Prostate gland (tissue), 2 donors: ENCODE measurements around the gene PTPN12. TPM values are rescaled to one million over a fixed set of nuclear protein-coding genes. Genes with fewer than 3 reads are reported as not detected.

Experiments
- DNase-seq: peaks from one replicate; pipeline ENCODE4 v3.0.0-alpha.2; 2019; ENCODE audit warnings: low spot score
- H3K27ac ChIP-seq, 2 donors: fragments of 200-600 bp; sonication (generic); 2 replicates each; pipeline ENCODE4 v1.5.1; 2017 to 2019
- H3K27me3 ChIP-seq: fragments of 200-600 bp; sonication (generic); replicated peaks from 2 replicates; pipeline ENCODE4 v1.5.1; 2019; ENCODE audit not compliant: insufficient read depth
- H3K36me3 ChIP-seq, 2 donors: fragments of 200-600 bp; sonication (generic); 1 replicate in 1 of 2; 2 replicates in 1 of 2; pipeline versions ENCODE4 v1.5.1 to v1.8.1; 2017 to 2019
- H3K4me1 ChIP-seq: fragments of 200-600 bp; sonication (generic); replicated peaks from 2 replicates; pipeline ENCODE4 v1.5.1; 2019
- H3K4me3 ChIP-seq, 2 donors: fragments of 200-600 bp; sonication (generic); 2 replicates each; pipeline ENCODE4 v1.5.1; 2017 to 2019
- H3K9me3 ChIP-seq: fragments of 200-600 bp; sonication (generic); 2 replicates; pipeline ENCODE4 v1.5.1; 2017
- CTCF ChIP-seq, 4 experiments: fragments of 200-600 bp in 2 of 4; fragments of 450-650 bp in 2 of 4; sonication (generic) in 2 of 4; IDR thresholded peaks; 1 replicate in 3 of 4; 2 replicates in 1 of 4; pipeline ENCODE4 v1.5.1; 2016 to 2019; ENCODE audit warnings: antibody characterized with exemption in 4 of 4, mild to moderate bottlenecking in 2 of 4, moderate library complexity in 2 of 4
- POLR2A ChIP-seq: fragments of 450-650 bp; IDR thresholded peaks from one replicate; pipeline ENCODE4 v1.6.1; 2016; ENCODE audit warnings: antibody characterized with exemption, mild to moderate bottlenecking
- POLR2AphosphoS5 ChIP-seq: sonication (generic); formaldehyde crosslinking; IDR thresholded peaks from one replicate; pipeline ENCODE4 v1.6.1; 2017; ENCODE audit warnings: antibody characterized with exemption
- WGBS: methylation state at CpG from one replicate; pipeline ENCODE4 v1.1.5; 2018; 5-methylcytosine and 5-hydroxymethylcytosine counted together
- intact Hi-C: fragments of 100-400 bp; cut with DNase I; formaldehyde crosslinking; loops from one replicate; pipeline ENCODE4 v1.14.2; 2022
- total RNA-seq, 2 donors: library from RNA; depleted of rRNA; stranded (reverse); fragments of >200 nt; gene quantifications; one replicate each; pipeline ENCODE4 v1.1.0, GENCODE V29; 2016

The PTPN12 gene
- total RNA-seq, 2 donors from 2014 or later, result 28.0 to 63.6 TPM

GRCh38 chr7:77685233-77685632 is 148.1 kb downstream of the PTPN12 start:
- intact Hi-C loops, result no loop called here
- WGBS, result 17% methylated on average over 5 of the region's 5 CpGs
- H3K27ac ChIP-seq, result peak overlapping the region; percentile 52 to 61

GRCh38 chr7:77687100-77687746 is 150.1 kb downstream of the PTPN12 start:
- 85% methylated on average over 1 of the region's 1 CpG for WGBS
- intact Hi-C loops, result loop anchor here (2.0 kb wide), 1 partner anchor 148 kb away; no protein-coding TSS in a partner anchor
- Histone ChIP-seq H3K36me3 (no peaks in the 10 kb centered on the region), H3K9me3 (no peaks in the 10 kb centered on the region), H3K27ac (no peak overlapping the region), H3K27me3 (no peaks in the 10 kb centered on the region), H3K4me1 (no peaks in the 10 kb centered on the region), H3K4me3 (no peak overlapping the region)
- TF ChIP-seq POLR2AphosphoS5, result no peak
- TF ChIP-seq CTCF (IDR thresholded peaks at IDR 0.05), result no peak
- TF ChIP-seq POLR2A, result no peak
- no peak for DNase-seq

More at GRCh38 chr7:77685233-77685632, 148.1 kb downstream of the PTPN12 start:
- Histone ChIP-seq H3K4me1 (no peaks in the 10 kb centered on the region), H3K9me3 (no peaks in the 10 kb centered on the region), H3K27me3 (no peaks in the 10 kb centered on the region), H3K4me3 (no peak overlapping the region), H3K36me3 (no peaks in the 10 kb centered on the region)
- TF ChIP-seq POLR2A (peak; percentile 31), POLR2AphosphoS5 (peak; percentile 99), CTCF (IDR thresholded peaks at IDR 0.05) (peak in 2 of 4 experiments; percentile 35 to 40)
- DNase-seq, result peak; percentile 86

GRCh38 chr7:77687747-77688144 is 150.7 kb downstream of the PTPN12 start:
- 91% methylated on average over 1 of the region's 1 CpG for WGBS
- Histone ChIP-seq H3K9me3 (no peaks in the 10 kb centered on the region), H3K27ac (no peak overlapping the region), H3K4me3 (no peak overlapping the region), H3K4me1 (no peaks in the 10 kb centered on the region), H3K27me3 (no peaks in the 10 kb centered on the region), H3K36me3 (no peaks in the 10 kb centered on the region)
- DNase-seq, result no peak
- intact Hi-C loops, result loop anchor here (2.0 kb wide), 1 partner anchor 149 kb away; no protein-coding TSS in a partner anchor
- TF ChIP-seq POLR2AphosphoS5, result no peak
- TF ChIP-seq POLR2A, result no peak
- TF ChIP-seq CTCF (IDR thresholded peaks at IDR 0.05), result no peak

Other genes with a start within 250 kb of the PTPN12 start
- gene GSAP, start 120.9 kb upstream of the PTPN12 start, total RNA-seq, result 10 to 100 TPM; 10.0 to 13.0 TPM
- 10 to 100 TPM; 19.4 to 20.7 TPM for gene RSBN1L, start 159.2 kb downstream of the PTPN12 start, total RNA-seq